Kidney tubule cell (primary cell): ENCODE data around the gene EXOC4.
A peak's percentile ranks its signal among the peaks of the same experiment; 100 is the strongest.

Experiments used
- DNase-seq: peaks from one replicate; pipeline ENCODE4 v3.0.0-alpha.2; 2018; ENCODE audit warnings: low spot score

The EXOC4 gene

GRCh38 chr7:133709036-133709880 is 456.4 kb downstream of the EXOC4 start:
- no peak for DNase-seq

GRCh38 chr7:133712544-133712943 is 459.7 kb downstream of the EXOC4 start:
- DNase-seq = no peak

GRCh38 chr7:133714654-133715053 is 461.8 kb downstream of the EXOC4 start:
- DNase-seq = no peak

- DNase-seq = no peak
These were observed 465.3 kb downstream of the EXOC4 start for GRCh38 chr7:133718131-133718530.

- DNase-seq = no peak
These were observed 470.2 kb downstream of the EXOC4 start for GRCh38 chr7:133723044-133723443.

- DNase-seq = no peak
These were observed 471.3 kb downstream of the EXOC4 start for GRCh38 chr7:133724148-133724547.

GRCh38 chr7:133724694-133725093 is 471.8 kb downstream of the EXOC4 start:
- DNase-seq = no peak

GRCh38 chr7:133727476-133728214 is 474.8 kb downstream of the EXOC4 start:
- DNase-seq = no peak

GRCh38 chr7:133730360-133730759 is 477.5 kb downstream of the EXOC4 start:
- no peak for DNase-seq

GRCh38 chr7:133733401-133733800 is 480.5 kb downstream of the EXOC4 start:
- DNase-seq = no peak

GRCh38 chr7:133735222-133735621 is 482.3 kb downstream of the EXOC4 start:
- peak; percentile 4 for DNase-seq

GRCh38 chr7:133739817-133740216 is 486.9 kb downstream of the EXOC4 start:
- no peak for DNase-seq

- DNase-seq = no peak
These were observed 488.2 kb downstream of the EXOC4 start for GRCh38 chr7:133741078-133741477.

- no peak for DNase-seq
These were observed 488.8 kb downstream of the EXOC4 start for GRCh38 chr7:133741703-133742102.

GRCh38 chr7:133742709-133743538 is 490.0 kb downstream of the EXOC4 start:
- peak; percentile 6 for DNase-seq

GRCh38 chr7:133744451-133744850 is 491.6 kb downstream of the EXOC4 start:
- DNase-seq = no peak

- peak; percentile 36 for DNase-seq
These were observed 493.4 kb downstream of the EXOC4 start for GRCh38 chr7:133746305-133746704.

GRCh38 chr7:133746847-133747246 is 494.0 kb downstream of the EXOC4 start:
- peak; percentile 62 for DNase-seq

GRCh38 chr7:133748443-133749407 is 495.8 kb downstream of the EXOC4 start:
- DNase-seq = no peak

GRCh38 chr7:133750287-133750686 is 497.4 kb downstream of the EXOC4 start:
- DNase-seq = no peak

- no peak for DNase-seq
These were observed 498.2 kb downstream of the EXOC4 start for GRCh38 chr7:133751079-133751478.
